H9 (cell line): ENCODE results near the gene TPP1. TPM values are rescaled to one million over a fixed set of nuclear protein-coding genes. Genes with fewer than 3 reads are reported as not detected.

Experiments used
- DNase-seq: peaks from one replicate; pipeline ENCODE4 v3.0.0-alpha.2; 2017
- H2AFZ ChIP-seq: one replicate; pipeline ENCODE4 v1.6.1; 2013; ENCODE audit warnings: mild to moderate bottlenecking, low read length, control low read depth, moderate library complexity
- H2AK5ac ChIP-seq: 2 replicates; pipeline ENCODE4 v1.6.1; 2013; ENCODE audit warnings: low read length, control low read depth, mixed read lengths; ENCODE audit not compliant: insufficient read length
- H2BK120ac ChIP-seq: one replicate; pipeline ENCODE4 v1.6.1; 2013; ENCODE audit warnings: low read depth, mild to moderate bottlenecking, low read length, control low read depth, inconsistent platforms; ENCODE audit not compliant: poor library complexity, severe bottlenecking
- H2BK12ac ChIP-seq: 2 replicates; pipeline ENCODE4 v1.6.1; 2013; ENCODE audit warnings: low read length, control low read depth, mixed read lengths, low read depth; ENCODE audit not compliant: insufficient read length
- H2BK15ac ChIP-seq: 2 replicates; pipeline ENCODE4 v1.6.1; 2013; ENCODE audit warnings: low read depth, low read length, control low read depth
- H2BK20ac ChIP-seq: one replicate; pipeline ENCODE4 v1.6.1; 2013; ENCODE audit warnings: low read depth, mild to moderate bottlenecking, low read length, control low read depth, inconsistent platforms; ENCODE audit not compliant: poor library complexity, severe bottlenecking
- H2BK5ac ChIP-seq: 2 replicates; pipeline ENCODE4 v1.6.1; 2013; ENCODE audit warnings: low read length, control low read depth, mixed read lengths; ENCODE audit not compliant: insufficient read length
- H3K14ac ChIP-seq: 2 replicates; pipeline ENCODE4 v1.6.1; 2013; ENCODE audit warnings: low read length, control low read depth; ENCODE audit not compliant: insufficient read depth
- H3K18ac ChIP-seq: 2 replicates; pipeline ENCODE4 v1.6.1; 2013; ENCODE audit warnings: low read depth, mild to moderate bottlenecking, mixed read lengths, low read length, control low read depth; ENCODE audit not compliant: insufficient read length
- H3K23ac ChIP-seq: 2 replicates; pipeline ENCODE4 v1.6.1; 2013; ENCODE audit warnings: low read length, control low read depth, mixed read lengths, low read depth; ENCODE audit not compliant: insufficient read length
- H3K23me2 ChIP-seq: 2 replicates; pipeline ENCODE4 v1.6.1; 2013; ENCODE audit warnings: low read depth, mild to moderate bottlenecking, mixed read lengths, low read length, control low read depth; ENCODE audit not compliant: insufficient read length, poor library complexity, severe bottlenecking
- H3K27ac ChIP-seq: 2 replicates; pipeline ENCODE4 v1.5.1; 2013; ENCODE audit warnings: low read length, control low read depth, mixed read lengths, low read depth; ENCODE audit not compliant: insufficient read length
- H3K27me3 ChIP-seq: 2 replicates; pipeline ENCODE4 v1.6.1; 2013; ENCODE audit warnings: low read length, control low read depth, inconsistent platforms; ENCODE audit not compliant: insufficient read depth
- H3K4ac ChIP-seq: 2 replicates; pipeline ENCODE4 v1.6.1; 2013; ENCODE audit warnings: low read depth, mild to moderate bottlenecking, control low read depth, inconsistent platforms, low read length, moderate library complexity
- H3K4me1 ChIP-seq: 2 replicates; pipeline ENCODE4 v1.6.1; 2013; ENCODE audit warnings: low read length, control low read depth, inconsistent platforms; ENCODE audit not compliant: insufficient read depth
- H3K4me2 ChIP-seq: 2 replicates; pipeline ENCODE4 v1.6.1; 2013; ENCODE audit warnings: low read length, control low read depth, mixed read lengths; ENCODE audit not compliant: insufficient read length, insufficient read depth
- H3K56ac ChIP-seq: 2 replicates; pipeline ENCODE4 v1.6.1; 2013; ENCODE audit warnings: low read depth, mild to moderate bottlenecking, mixed read lengths, low read length, control low read depth; ENCODE audit not compliant: insufficient read length
- H3K79me1 ChIP-seq: 2 replicates; pipeline ENCODE4 v1.6.1; 2013; ENCODE audit warnings: low read depth, mild to moderate bottlenecking, moderate library complexity, low read length, control low read depth, inconsistent platforms; ENCODE audit not compliant: insufficient read depth, poor library complexity, severe bottlenecking
- H3K79me2 ChIP-seq: 2 replicates; pipeline ENCODE4 v1.6.1; 2013; ENCODE audit warnings: low read length, control low read depth, inconsistent platforms; ENCODE audit not compliant: insufficient read depth
- H3K9ac ChIP-seq: 2 replicates; pipeline ENCODE4 v1.6.1; 2013; ENCODE audit warnings: low read length, control low read depth, mixed read lengths; ENCODE audit not compliant: insufficient read length; ENCODE audit errors: extremely low read depth
- H3K9me3 ChIP-seq: one replicate; pipeline ENCODE4 v1.6.1; 2013; ENCODE audit warnings: low read depth, low read length, inconsistent platforms; ENCODE audit not compliant: control insufficient read depth
- H3T11ph ChIP-seq: one replicate; pipeline ENCODE4 v1.6.1; 2013; ENCODE audit warnings: mild to moderate bottlenecking, low read length, control low read depth, inconsistent platforms
- H4K20me1 ChIP-seq: one replicate; pipeline ENCODE4 v1.6.1; 2013; ENCODE audit not compliant: control insufficient read depth, insufficient read length, insufficient read depth
- H4K5ac ChIP-seq: 2 replicates; pipeline ENCODE4 v1.6.1; 2013; ENCODE audit warnings: low read depth, mild to moderate bottlenecking, mixed read lengths, low read length, control low read depth; ENCODE audit not compliant: insufficient read length
- H4K8ac ChIP-seq: replicated peaks from 2 replicates; pipeline ENCODE4 v1.6.1; 2013; ENCODE audit warnings: low read length, control low read depth, mixed read lengths, low read depth; ENCODE audit not compliant: insufficient read length
- H4K91ac ChIP-seq: 2 replicates; pipeline ENCODE4 v1.6.1; 2013; ENCODE audit warnings: low read depth, mild to moderate bottlenecking, moderate library complexity, mixed read lengths, low read length, control low read depth; ENCODE audit not compliant: insufficient read length
- H3K27ac Mint-ChIP-seq, 3 experiments: 2 replicates in 2 of 3; 3 replicates in 1 of 3; pipeline ENCODE4 v1.8.0; 2020 to 2021; ENCODE audit warnings: mixed read lengths in 3 of 3, mild to moderate bottlenecking in 1 of 3, moderate library complexity in 1 of 3
- H3K27me3 Mint-ChIP-seq: 2 replicates; pipeline ENCODE4 v1.8.0; 2021; ENCODE audit warnings: low read depth, mild to moderate bottlenecking, moderate library complexity, mixed read lengths
- H3K36me3 Mint-ChIP-seq, 3 experiments: 2 replicates in 2 of 3; 3 replicates in 1 of 3; pipeline ENCODE4 v1.8.0; 2020 to 2021; ENCODE audit warnings: low read depth in 3 of 3, mixed read lengths in 3 of 3; ENCODE audit not compliant: insufficient read depth in 1 of 3
- H3K4me1 Mint-ChIP-seq, 2 experiments: 2 replicates each; pipeline ENCODE4 v1.8.0; 2020; ENCODE audit warnings: mixed read lengths in 2 of 2
- H3K4me3 Mint-ChIP-seq, 2 experiments: 2 replicates in 1 of 2; 3 replicates in 1 of 2; pipeline ENCODE4 v1.8.0; 2020 to 2021; ENCODE audit warnings: mild to moderate bottlenecking in 2 of 2, mixed read lengths in 2 of 2, moderate library complexity in 1 of 2
- H3K9me3 Mint-ChIP-seq, 2 experiments: 2 replicates in 1 of 2; 3 replicates in 1 of 2; pipeline ENCODE4 v1.8.0; 2020; ENCODE audit warnings: mild to moderate bottlenecking in 2 of 2, mixed read lengths in 2 of 2, moderate library complexity in 1 of 2
- CTCF ChIP-seq: fragments of 200-600 bp; sonication (generic); conservative IDR thresholded peaks from 3 replicates; pipeline ENCODE4 v1.8.0; 2021; ENCODE audit warnings: antibody characterized with exemption, mild to moderate bottlenecking
- WGBS: extraction: QIAGEN DNeasy Blood & Tissue Kit; methylation state at CpG from one replicate; pipeline ENCODE4 v1.1.7; 2013; ENCODE audit warnings: missing lambda C conversion rate, low lambda C conversion rate, mixed read lengths; ENCODE audit not compliant: insufficient read length; ENCODE audit errors: extremely low coverage; 5-methylcytosine and 5-hydroxymethylcytosine counted together
- total RNA-seq: library from RNA; stranded (reverse); gene quantifications from 2 replicates; pipeline ENCODE4 v1.2.1, GENCODE V29; 2021

Gene TPP1
- total RNA-seq, 1 experiment from 2014 or later = 37.2 TPM

- Mint-ChIP-seq H3K4me3 (no peak overlapping the region), H3K27me3 (no peaks in the 10 kb centered on the region), H3K27ac (no peak overlapping the region), H3K4me1 (no peaks in the 10 kb centered on the region), H3K36me3 (peaks cover 0 to 1% (median under 1%) of the 10 kb centered on the region in 3 experiments; a peak in 1 of 7 replicates), H3K9me3 (peaks cover 4% of the 10 kb centered on the region in 2 experiments; a peak in 4 of 5 replicates)
- no CpG with 5 or more reads among the region's 1 CpG for WGBS
- Histone ChIP-seq H3K23me2 (no peaks in the 10 kb centered on the region), H3K23ac (no peak overlapping the region), H2AK5ac (no peak overlapping the region), H3K27ac (no peak overlapping the region), H3K9me3 (no peaks in the 10 kb centered on the region), H2BK120ac (no peak overlapping the region), H3K4me2 (no peak overlapping the region), H3K9ac (no peak overlapping the region), H2BK12ac (no peak overlapping the region), H3K18ac (no peak overlapping the region), H3K27me3 (no peaks in the 10 kb centered on the region), H3K4ac (no peak overlapping the region), H3K4me1 (no peaks in the 10 kb centered on the region), H2BK15ac (no peak overlapping the region), H2AFZ (no peak overlapping the region), H3K79me1 (no peaks in the 10 kb centered on the region), H3T11ph (no peak overlapping the region), H2BK20ac (no peak overlapping the region), H4K5ac (no peak overlapping the region), H4K8ac (no peak overlapping the region), H3K14ac (no peak overlapping the region), H3K56ac (no peak overlapping the region), H4K20me1 (no peaks in the 10 kb centered on the region), H3K79me2 (no peaks in the 10 kb centered on the region), H2BK5ac (no peak overlapping the region), H4K91ac (no peak overlapping the region)
- DNase-seq = no peak
- TF ChIP-seq CTCF = no peak
These were observed 41.1 kb downstream of the TPP1 start for GRCh38 chr11:6578134-6578533.
